Epithelial cell of alveolus of lung (primary cell): Measurements from ENCODE around the gene PDCD4. TPM values are rescaled to one million over a fixed set of nuclear protein-coding genes. Genes with fewer than 3 reads are reported as not detected.

Source experiments
- total RNA-seq: library from RNA; depleted of rRNA; stranded (reverse); fragments of >200 nt; gene quantifications from 2 replicates; pipeline ENCODE4 v1.2.1, GENCODE V29; 2015

The PDCD4 gene
- total RNA-seq = 19.7 and 41.0 TPM in 2 replicates

GRCh38 chr10:110871298-110872084 lies at the start of gene PDCD4:
PDCD4 (plus strand) TSS chr10:110871928; CDS start chr10:110876028, 4,100 bp downstream.

GRCh38 chr10:110918643-110919348 lies 47.1 kb downstream of the PDCD4 start, which contains the start of gene BBIP1:
BBIP1 (minus strand) TSS chr10:110919180; CDS start chr10:110918157, 1,023 bp downstream.

GRCh38 chr10:110919349-110919931 lies 47.7 kb downstream of the PDCD4 start, which contains the start of gene SHOC2:
SHOC2 (plus strand) TSS chr10:110919604; CDS start chr10:110964359, 44,755 bp downstream.

Other genes starting within 250 kb of the PDCD4 start
- 0.24 and 1.2 TPM in 2 replicates for gene RBM20, start 227.6 kb upstream of the PDCD4 start, total RNA-seq
- 20.7 and 38.2 TPM in 2 replicates for gene BBIP1, start 47.3 kb downstream of the PDCD4 start, total RNA-seq
- gene SHOC2, start 47.7 kb downstream of the PDCD4 start, total RNA-seq = 25.5 and 26.0 TPM in 2 replicates
- gene ADRA2A, start 205.1 kb downstream of the PDCD4 start, total RNA-seq = not detected in 2 replicates